ENCODE data around the gene TEPSIN. TPM values are rescaled to one million over a fixed set of nuclear protein-coding genes. Genes with fewer than 3 reads are reported as not detected.

The TEPSIN gene
- total RNA-seq, 1 experiment from 2014 or later, result 40.7 TPM

DNA sequence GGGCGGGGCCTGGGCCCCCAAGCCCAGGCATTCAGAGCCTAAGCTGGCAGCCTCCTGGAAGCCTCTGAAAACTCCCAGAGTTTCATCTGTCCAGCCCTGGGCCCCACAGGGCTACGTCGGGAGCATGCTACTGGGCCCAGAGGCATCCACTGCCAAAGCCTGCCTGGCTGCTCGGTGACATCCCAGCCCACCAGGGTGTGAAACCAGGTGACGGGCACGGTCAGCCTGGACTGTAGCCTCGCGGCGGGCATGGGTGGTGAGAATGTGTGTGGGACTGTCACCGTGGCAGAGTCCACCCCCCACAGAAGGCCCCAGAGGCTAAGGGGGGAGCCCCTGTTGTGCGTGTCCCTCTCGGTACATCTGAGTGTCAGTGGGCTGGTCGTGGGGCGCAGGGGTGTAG lies 47.2 kb downstream of the TEPSIN start (continued):
- TF ChIP-seq, protein P1, sequence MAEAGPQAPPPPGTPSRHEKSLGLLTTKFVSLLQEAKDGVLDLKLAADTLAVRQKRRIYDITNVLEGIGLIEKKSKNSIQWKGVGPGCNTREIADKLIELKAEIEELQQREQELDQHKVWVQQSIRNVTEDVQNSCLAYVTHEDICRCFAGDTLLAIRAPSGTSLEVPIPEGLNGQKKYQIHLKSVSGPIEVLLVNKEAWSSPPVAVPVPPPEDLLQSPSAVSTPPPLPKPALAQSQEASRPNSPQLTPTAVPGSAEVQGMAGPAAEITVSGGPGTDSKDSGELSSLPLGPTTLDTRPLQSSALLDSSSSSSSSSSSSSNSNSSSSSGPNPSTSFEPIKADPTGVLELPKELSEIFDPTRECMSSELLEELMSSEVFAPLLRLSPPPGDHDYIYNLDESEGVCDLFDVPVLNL (CRISPR knock-in tag; IDR thresholded peaks at IDR 0.05; ENCODE audit: borderline replicate concordance, low read depth), result no peak
- TF ChIP-seq ZNF263 (CRISPR knock-in tag; IDR thresholded peaks at IDR 0.05; ENCODE audit: low read depth) (no peak), ZNF219 (CRISPR knock-in tag; IDR thresholded peaks at IDR 0.05; ENCODE audit: borderline replicate concordance) (no peak), MXD4 (CRISPR knock-in tag; IDR thresholded peaks at IDR 0.05; ENCODE audit: borderline replicate concordance) (no peak)

DNA sequence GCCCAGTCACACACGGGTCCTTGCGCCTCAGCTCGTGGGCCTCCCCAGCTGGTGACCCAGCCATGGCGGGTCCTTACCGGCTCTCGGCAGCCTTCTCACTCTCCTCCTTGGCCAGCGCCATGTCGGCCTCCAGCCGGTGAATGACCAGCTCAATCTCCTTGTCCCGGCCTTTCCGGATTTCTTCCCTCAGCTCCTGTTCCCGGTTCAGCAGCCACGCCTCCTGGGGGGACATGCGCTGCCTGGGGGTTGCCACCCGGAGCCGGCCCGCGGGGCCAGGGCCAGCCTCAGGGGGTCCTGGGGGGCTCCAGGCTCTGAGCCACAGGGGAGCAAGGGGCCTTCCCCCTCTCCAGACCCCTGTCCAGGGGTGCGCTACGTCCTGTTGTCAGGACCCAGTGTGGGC lies 47.7 kb downstream of the TEPSIN start:
- Mint-ChIP-seq H3K27ac (no peak overlapping the region), H3K36me3 (no peaks in the 10 kb centered on the region), H3K27me3 (ENCODE audit: low read depth) (no peaks in the 10 kb centered on the region), H3K4me3 (no peak overlapping the region), H3K4me1 (no peaks in the 10 kb centered on the region), H3K9me3 (no peaks in the 10 kb centered on the region)
- no peak for TF ChIP-seq ESRRA (CRISPR knock-in tag; IDR thresholded peaks at IDR 0.05; ENCODE audit: borderline replicate concordance)
- TF ChIP-seq, protein P2, sequence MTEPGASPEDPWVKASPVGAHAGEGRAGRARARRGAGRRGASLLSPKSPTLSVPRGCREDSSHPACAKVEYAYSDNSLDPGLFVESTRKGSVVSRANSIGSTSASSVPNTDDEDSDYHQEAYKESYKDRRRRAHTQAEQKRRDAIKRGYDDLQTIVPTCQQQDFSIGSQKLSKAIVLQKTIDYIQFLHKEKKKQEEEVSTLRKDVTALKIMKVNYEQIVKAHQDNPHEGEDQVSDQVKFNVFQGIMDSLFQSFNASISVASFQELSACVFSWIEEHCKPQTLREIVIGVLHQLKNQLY (CRISPR knock-in tag; IDR thresholded peaks at IDR 0.05), result no peak
- TF ChIP-seq, protein P1 (CRISPR knock-in tag; IDR thresholded peaks at IDR 0.05; ENCODE audit: borderline replicate concordance, low read depth), result no peak
- CTCF ChIA-PET, result interaction anchor here (1.9 to 2.1 kb wide), 2 partner anchors 10 to 69 kb away, joined by 4 to 8 read pairs; no protein-coding TSS in a partner anchor
- DNase-seq (ENCODE audit: low spot score), result no peak
- no peak for ATAC-seq
- POLR2A ChIA-PET, result no interaction called here

DNA sequence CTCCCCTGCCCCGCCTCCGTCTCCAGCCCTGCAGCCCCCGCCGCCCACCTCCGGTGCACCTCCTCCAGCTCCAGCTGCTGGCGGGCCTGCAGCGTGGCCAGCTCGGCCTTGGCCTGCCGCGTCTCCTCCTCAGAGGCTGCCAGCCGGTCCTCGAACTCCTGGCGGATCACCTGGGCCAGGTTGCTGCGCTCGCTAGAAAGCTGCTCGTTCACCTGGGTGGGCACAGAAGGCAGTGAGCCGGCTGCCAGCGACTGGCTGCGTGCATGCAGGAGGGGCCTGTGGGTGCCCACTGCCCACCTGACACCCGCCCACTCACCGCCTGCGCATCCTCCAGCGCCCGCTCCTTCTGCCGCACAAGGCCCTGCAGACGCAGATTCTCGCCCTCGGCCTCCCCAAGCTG lies 48.3 kb downstream of the TEPSIN start:
- Mint-ChIP-seq H3K36me3 (no peaks in the 10 kb centered on the region), H3K27ac (no peak overlapping the region), H3K27me3 (ENCODE audit: low read depth) (no peaks in the 10 kb centered on the region), H3K4me1 (no peaks in the 10 kb centered on the region), H3K4me3 (no peak overlapping the region), H3K9me3 (no peaks in the 10 kb centered on the region)
- no peak for DNase-seq (ENCODE audit: low spot score)
- ChIA-PET POLR2A (no interaction called here), CTCF (interaction anchor here (1.5 to 2.1 kb wide), 3 partner anchors 10 to 68 kb away, joined by 3 to 8 read pairs (median 4); partner anchors contain the start of gene CEP131)
- ATAC-seq, result no peak
- TF ChIP-seq OVOL2 (CRISPR knock-in tag; IDR thresholded peaks at IDR 0.05; ENCODE audit: borderline replicate concordance) (no peak), NFATC4 (CRISPR knock-in tag; IDR thresholded peaks at IDR 0.05) (no peak), NFYB (CRISPR knock-in tag; conservative IDR thresholded peaks at IDR 0.05; ENCODE audit: low read depth) (no peak), FOXJ3 (CRISPR knock-in tag; IDR thresholded peaks at IDR 0.05; ENCODE audit: borderline replicate concordance) (no peak), ZNF396 (CRISPR knock-in tag; IDR thresholded peaks at IDR 0.05; ENCODE audit: borderline replicate concordance) (no peak), GABPB1 (CRISPR knock-in tag; IDR thresholded peaks at IDR 0.05) (no peak), ZNF232 (CRISPR knock-in tag; IDR thresholded peaks at IDR 0.05) (no peak), ZNF416 (CRISPR knock-in tag; IDR thresholded peaks at IDR 0.05) (no peak), PRRX2 (CRISPR knock-in tag; IDR thresholded peaks at IDR 0.05) (no peak), ETV6 (CRISPR knock-in tag; IDR thresholded peaks at IDR 0.05) (no peak)
- TF ChIP-seq, protein P3, sequence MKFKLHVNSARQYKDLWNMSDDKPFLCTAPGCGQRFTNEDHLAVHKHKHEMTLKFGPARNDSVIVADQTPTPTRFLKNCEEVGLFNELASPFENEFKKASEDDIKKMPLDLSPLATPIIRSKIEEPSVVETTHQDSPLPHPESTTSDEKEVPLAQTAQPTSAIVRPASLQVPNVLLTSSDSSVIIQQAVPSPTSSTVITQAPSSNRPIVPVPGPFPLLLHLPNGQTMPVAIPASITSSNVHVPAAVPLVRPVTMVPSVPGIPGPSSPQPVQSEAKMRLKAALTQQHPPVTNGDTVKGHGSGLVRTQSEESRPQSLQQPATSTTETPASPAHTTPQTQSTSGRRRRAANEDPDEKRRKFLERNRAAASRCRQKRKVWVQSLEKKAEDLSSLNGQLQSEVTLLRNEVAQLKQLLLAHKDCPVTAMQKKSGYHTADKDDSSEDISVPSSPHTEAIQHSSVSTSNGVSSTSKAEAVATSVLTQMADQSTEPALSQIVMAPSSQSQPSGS (CRISPR knock-in tag; IDR thresholded peaks at IDR 0.05; ENCODE audit: borderline replicate concordance, low read depth), result no peak
- TF ChIP-seq, protein P4, sequence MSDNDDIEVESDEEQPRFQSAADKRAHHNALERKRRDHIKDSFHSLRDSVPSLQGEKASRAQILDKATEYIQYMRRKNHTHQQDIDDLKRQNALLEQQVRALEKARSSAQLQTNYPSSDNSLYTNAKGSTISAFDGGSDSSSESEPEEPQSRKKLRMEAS (CRISPR knock-in tag; IDR thresholded peaks at IDR 0.05), result no peak
- TF ChIP-seq, protein P5, sequence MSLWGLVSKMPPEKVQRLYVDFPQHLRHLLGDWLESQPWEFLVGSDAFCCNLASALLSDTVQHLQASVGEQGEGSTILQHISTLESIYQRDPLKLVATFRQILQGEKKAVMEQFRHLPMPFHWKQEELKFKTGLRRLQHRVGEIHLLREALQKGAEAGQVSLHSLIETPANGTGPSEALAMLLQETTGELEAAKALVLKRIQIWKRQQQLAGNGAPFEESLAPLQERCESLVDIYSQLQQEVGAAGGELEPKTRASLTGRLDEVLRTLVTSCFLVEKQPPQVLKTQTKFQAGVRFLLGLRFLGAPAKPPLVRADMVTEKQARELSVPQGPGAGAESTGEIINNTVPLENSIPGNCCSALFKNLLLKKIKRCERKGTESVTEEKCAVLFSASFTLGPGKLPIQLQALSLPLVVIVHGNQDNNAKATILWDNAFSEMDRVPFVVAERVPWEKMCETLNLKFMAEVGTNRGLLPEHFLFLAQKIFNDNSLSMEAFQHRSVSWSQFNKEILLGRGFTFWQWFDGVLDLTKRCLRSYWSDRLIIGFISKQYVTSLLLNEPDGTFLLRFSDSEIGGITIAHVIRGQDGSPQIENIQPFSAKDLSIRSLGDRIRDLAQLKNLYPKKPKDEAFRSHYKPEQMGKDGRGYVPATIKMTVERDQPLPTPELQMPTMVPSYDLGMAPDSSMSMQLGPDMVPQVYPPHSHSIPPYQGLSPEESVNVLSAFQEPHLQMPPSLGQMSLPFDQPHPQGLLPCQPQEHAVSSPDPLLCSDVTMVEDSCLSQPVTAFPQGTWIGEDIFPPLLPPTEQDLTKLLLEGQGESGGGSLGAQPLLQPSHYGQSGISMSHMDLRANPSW (CRISPR knock-in tag; conservative IDR thresholded peaks at IDR 0.05; ENCODE audit: low read depth), result no peak
- TF ChIP-seq, protein P6, sequence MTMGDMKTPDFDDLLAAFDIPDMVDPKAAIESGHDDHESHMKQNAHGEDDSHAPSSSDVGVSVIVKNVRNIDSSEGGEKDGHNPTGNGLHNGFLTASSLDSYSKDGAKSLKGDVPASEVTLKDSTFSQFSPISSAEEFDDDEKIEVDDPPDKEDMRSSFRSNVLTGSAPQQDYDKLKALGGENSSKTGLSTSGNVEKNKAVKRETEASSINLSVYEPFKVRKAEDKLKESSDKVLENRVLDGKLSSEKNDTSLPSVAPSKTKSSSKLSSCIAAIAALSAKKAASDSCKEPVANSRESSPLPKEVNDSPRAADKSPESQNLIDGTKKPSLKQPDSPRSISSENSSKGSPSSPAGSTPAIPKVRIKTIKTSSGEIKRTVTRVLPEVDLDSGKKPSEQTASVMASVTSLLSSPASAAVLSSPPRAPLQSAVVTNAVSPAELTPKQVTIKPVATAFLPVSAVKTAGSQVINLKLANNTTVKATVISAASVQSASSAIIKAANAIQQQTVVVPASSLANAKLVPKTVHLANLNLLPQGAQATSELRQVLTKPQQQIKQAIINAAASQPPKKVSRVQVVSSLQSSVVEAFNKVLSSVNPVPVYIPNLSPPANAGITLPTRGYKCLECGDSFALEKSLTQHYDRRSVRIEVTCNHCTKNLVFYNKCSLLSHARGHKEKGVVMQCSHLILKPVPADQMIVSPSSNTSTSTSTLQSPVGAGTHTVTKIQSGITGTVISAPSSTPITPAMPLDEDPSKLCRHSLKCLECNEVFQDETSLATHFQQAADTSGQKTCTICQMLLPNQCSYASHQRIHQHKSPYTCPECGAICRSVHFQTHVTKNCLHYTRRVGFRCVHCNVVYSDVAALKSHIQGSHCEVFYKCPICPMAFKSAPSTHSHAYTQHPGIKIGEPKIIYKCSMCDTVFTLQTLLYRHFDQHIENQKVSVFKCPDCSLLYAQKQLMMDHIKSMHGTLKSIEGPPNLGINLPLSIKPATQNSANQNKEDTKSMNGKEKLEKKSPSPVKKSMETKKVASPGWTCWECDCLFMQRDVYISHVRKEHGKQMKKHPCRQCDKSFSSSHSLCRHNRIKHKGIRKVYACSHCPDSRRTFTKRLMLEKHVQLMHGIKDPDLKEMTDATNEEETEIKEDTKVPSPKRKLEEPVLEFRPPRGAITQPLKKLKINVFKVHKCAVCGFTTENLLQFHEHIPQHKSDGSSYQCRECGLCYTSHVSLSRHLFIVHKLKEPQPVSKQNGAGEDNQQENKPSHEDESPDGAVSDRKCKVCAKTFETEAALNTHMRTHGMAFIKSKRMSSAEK (CRISPR knock-in tag; IDR thresholded peaks at IDR 0.05; ENCODE audit: borderline replicate concordance), result no peak
- TF ChIP-seq, protein P7, sequence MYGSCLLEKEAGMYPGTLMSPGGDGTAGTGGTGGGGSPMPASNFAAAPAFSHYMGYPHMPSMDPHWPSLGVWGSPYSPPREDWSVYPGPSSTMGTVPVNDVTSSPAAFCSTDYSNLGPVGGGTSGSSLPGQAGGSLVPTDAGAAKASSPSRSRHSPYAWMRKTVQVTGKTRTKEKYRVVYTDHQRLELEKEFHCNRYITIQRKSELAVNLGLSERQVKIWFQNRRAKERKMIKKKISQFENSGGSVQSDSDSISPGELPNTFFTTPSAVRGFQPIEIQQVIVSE (CRISPR knock-in tag; IDR thresholded peaks at IDR 0.05; ENCODE audit: borderline replicate concordance), result no peak

Measured in WTC11 (cell line).